T-helper 1 cell treated with Interleukin-12 subunit alpha and Interleukin-12 subunit beta and Interleukin-4 antibody, amounts not matched to agents 30 ng/mL and 1 ng/mL, for 36 hours (primary cell): Measurements from ENCODE around the gene RELN. TPM values are rescaled to one million over a fixed set of nuclear protein-coding genes. Genes with fewer than 3 reads are reported as not detected.

Source experiments
- intact Hi-C: fragments of 100-400 bp; cut with micrococcal nuclease; formaldehyde crosslinking; loops from one replicate; pipeline ENCODE4 v1.15.1; 2024
- total RNA-seq: library from RNA; stranded (reverse); gene quantifications from 2 replicates; pipeline ENCODE4 v1.2.3, GENCODE V29; 2022

The RELN gene
- total RNA-seq, 1 donor from 2014 or later = not detected

- intact Hi-C loops = no loop called here
These were observed 349.3 kb downstream of the RELN start for GRCh38 chr7:103640031-103640779.

- intact Hi-C loops = no loop called here
These were observed 351.7 kb downstream of the RELN start for GRCh38 chr7:103637726-103638125.

GRCh38 chr7:103637094-103637493 lies 352.4 kb downstream of the RELN start:
- intact Hi-C loops = no loop called here

DNA sequence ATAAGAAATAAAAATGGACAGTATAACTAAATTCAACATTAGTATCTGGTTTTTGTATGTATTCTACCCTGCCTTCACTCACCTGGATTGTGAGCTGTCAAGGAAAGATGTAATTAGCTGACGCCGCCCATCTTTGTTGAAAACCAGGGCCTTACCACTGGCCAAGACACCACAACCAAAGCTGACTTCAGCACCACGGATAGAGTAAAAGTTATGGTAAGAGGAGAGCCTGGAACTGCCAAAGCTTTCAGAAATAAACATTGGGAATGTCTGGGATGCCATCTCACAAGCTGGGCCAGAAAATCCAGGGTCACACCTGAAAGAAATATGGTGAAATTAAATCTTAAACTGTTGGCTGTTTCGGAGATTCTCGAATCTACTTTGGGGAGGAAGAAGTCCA lies 353.3 kb downstream of the RELN start:
- intact Hi-C loops = no loop called here

DNA sequence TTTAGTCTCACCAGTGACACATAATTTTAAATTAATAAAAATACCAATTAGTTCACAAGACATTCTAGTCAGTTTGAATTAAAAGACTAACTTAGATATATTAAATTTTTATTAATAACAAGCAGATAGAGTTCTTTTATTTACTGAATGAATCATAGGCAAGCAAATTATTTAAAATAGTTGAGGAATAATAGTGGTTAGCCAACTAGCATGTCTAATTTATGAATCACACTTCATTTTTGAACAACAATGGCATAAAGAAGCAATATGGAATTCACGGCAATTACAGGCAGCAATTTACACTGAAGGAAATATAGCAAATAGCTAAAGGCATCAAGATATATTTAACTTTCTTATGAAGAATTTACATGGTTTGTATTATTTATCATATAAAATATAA lies 356.5 kb downstream of the RELN start:
- intact Hi-C loops = no loop called here

DNA sequence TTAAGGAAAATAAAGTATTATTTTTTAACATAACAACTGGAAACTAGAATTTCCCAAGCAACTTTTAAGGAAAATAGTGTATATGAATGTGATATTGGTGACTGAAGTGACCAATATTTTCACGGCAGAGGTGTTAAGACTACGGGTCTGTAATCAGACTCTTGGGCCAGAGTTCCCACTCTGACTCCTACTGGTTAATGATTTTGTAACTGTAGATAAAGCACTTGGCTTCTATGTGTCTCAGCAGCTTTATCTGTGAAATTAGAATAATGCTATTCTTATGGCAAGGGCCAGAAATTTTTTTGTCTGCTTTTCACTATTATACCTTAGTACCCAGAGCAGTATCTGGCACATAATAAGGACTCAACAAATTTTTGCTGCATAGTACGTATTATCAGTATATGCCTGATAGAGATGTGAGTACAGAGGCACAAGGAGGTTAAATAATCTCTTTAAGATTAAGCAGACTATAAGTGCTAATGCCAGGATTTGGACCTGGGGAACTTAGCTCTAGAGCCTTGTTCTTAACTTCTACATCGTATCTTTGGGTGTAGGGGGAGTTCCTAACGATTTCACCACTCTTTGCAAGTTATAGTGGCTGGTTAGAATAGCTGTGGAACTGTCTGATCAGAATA lies 357.3 kb downstream of the RELN start:
- intact Hi-C loops = no loop called here

DNA sequence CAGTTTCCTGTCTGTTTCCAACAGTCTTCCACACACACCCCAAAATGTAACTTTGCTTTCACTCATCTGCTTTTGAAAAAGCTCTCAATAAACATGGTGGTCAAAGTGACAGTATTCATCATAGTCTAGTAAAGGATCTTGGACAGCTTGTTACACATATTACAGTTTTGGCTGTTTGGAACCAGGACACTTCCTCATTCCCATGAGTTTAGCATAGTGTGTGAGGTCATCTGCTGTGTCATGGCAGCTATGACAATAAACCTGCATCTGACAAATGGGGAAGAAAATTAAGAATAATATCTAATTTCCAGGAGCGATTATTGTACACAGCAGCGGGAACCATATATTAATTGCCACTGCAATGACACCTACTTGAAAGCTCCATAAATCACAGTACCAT lies 359.1 kb downstream of the RELN start:
- intact Hi-C loops = no loop called here

DNA sequence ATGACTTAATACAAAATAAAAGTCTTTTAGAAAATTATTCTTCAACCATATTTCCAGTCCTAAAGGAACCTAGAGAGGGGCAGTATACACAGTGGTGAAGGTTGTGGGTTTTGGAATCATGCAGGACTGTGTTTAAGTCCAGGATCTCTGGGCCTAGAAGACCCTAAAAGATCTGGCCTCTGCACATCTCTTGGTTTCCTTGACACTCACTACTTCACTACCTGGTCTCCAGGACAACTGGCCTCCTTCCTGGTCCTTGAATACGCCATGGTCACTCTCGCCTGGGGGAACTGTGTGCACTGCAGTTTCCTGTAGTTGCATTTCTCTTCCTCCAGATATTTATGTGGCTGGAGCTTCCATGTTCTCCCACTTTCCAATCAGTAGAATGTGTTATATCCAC lies 360.7 kb downstream of the RELN start:
- intact Hi-C loops = no loop called here

GRCh38 chr7:103626776-103627175 lies 362.7 kb downstream of the RELN start:
- intact Hi-C loops = no loop called here

DNA sequence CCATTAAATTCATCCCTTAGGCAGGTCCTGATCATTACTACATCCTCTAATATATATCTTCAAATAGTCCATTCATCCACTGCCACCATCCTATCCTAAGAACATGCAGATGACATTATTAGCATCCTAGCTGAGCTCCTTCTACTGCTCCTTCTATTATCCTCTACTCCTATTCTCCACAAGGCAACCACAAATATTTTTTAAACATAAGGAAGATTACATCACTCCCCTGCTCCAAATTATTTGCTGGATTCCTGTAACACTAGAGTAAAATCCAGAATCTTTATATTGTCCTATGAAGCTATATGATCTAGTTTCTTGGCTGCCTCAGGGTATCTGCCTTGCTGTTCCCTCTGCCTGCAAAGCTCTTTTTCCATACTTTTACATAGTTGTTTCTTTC lies 367.2 kb downstream of the RELN start:
- intact Hi-C loops = no loop called here

DNA sequence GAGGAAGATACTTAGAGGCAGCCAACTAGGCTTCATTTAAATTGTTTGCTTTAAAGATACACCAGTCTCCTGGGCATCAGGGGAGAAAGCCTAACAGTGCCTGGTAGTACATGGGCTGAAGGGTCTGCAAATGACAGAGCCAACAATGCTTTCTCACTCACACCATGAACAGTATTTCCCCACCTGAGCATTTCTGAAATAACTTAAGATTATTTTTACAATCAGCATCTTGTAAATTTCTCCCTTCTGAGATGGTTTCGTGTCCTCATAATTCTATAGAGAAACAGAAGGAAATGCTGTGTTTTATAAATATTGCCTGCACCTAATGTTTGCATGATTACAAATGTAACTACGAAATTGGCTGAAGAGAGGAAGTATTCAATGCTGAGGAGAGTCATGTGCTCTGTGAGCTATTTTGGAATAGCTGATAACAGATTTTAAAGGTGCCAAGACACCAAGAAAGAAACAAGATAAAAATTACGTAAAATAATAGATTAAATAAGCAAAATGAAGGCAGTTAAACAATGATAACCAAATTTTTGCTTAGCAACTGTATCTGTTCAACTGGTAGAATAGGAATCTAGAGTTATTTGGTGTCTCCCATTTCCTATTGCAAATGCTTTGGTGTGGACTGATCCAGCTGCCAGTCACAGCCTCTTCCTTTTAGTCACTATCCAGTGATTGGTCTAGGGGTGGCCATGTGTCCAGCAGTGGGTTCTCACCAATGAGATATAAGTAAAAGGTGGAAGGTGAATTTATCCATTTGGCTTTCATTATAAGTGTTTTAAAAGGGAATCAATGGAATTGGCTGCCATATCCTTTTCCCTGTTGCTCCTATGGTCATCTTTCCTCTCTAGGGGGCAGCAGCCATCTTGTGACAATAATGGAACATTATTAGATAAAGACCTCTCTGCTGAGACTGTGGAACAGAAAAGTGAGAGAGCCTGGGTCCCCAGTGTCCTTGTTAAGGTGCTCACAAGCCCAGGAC lies 375.5 kb downstream of the RELN start:
- intact Hi-C loops = no loop called here

GRCh38 chr7:103609778-103610177 lies 379.7 kb downstream of the RELN start:
- intact Hi-C loops = no loop called here

DNA sequence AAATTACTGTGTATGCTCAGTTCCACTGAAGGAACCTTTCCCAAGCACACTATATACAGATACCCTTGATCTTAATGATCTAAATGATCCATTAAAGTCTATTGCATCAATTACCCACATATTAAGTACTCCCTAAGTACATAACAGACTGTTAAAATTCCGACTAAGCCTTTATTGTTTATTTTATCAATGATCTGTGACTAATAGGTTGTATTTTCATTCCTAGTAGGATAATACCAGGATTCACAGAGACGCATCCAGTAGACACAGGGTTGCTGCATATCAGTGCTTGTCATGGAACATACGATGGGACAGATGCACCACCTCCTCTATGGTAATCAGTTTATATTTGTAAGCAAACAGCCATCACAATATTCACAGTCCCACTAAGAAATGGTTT lies 383.8 kb downstream of the RELN start:
- intact Hi-C loops = no loop called here

DNA sequence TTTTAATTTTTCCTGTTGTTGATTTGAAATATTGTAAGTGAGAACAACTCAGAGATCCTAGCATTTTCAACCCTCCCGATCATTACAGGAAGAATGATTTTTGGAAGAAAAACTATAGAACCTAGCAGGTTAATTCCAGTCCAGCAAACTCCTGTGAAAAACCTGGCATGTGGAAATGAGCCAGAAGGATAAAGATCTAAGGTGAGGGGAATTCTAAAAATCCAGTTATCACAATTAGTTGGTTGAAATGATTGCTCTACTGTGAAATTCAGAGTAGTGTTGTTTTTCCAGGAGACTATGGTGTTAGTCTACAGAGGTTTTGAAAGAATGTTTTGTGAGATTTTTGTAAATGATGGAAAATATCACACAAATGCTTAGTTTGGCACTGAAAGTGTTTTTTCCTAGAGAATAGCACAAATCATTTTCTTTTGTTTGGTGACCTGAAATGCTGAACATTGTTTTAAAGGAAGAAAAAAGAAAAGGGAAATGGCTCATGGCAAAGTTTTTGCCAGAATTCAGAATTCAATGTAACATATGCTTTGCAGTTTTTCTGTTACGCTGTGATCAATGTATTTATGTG lies 391.0 kb downstream of the RELN start:
- intact Hi-C loops = no loop called here

GRCh38 chr7:103597606-103598005 lies 391.9 kb downstream of the RELN start:
- intact Hi-C loops = no loop called here

DNA sequence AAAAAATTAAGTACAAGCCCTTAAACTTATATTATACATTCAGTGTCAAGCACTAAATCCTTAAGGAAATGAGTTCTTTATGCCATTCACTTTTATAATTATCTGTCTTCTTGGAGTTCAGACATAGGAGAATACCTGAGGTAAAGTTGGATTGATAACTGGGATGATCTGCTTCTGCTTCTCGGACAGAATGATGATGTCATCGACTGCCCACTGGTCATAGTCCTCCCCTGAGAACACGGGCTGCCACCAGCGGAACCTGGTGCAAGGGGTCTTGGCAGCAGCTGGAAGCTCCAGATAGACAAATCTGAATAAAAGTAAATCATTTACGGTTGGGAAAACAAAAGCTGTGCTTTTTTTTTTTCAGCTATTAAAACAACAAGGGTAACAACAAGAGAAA lies 395.3 kb downstream of the RELN start:
- intact Hi-C loops = no loop called here

- intact Hi-C loops = no loop called here
These were observed 395.8 kb downstream of the RELN start for GRCh38 chr7:103593691-103594090.

DNA sequence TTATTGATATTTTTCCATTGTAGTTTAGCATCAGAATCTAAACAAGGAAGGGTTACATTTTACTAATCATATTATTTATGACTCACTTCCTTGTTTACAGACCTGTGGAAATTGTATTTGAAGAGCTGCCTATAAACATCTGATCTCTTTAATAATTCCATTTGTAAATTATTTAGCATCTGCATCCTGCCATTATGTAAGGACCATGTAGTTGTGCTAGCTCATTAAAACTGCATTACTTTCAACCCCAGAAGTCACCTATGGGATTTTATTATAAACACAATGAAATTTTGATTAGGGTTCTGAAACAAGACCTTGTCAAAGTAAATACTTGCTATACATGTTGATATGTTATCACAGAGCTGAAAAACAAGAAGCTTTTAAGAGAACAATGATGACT lies 396.6 kb downstream of the RELN start:
- intact Hi-C loops = no loop called here

- intact Hi-C loops = no loop called here
These were observed 397.3 kb downstream of the RELN start for GRCh38 chr7:103592187-103592586.

- intact Hi-C loops = no loop called here
These were observed 409.4 kb downstream of the RELN start for GRCh38 chr7:103580031-103580430.

- intact Hi-C loops = loop anchor here (10.0 kb wide), 1 partner anchor 688 kb away; no protein-coding TSS in a partner anchor
These were observed 412.4 kb downstream of the RELN start for GRCh38 chr7:103577059-103577458.
